OCI-LY1 (cell line): Measurements from ENCODE around the gene ADARB2.
A peak's percentile ranks its signal among the peaks of the same experiment; 100 is the strongest.
"Not testable (repeated sequence)": the region's sequence is repeated elsewhere in the genome, so short reads cannot be mapped to it uniquely, and the experiment has no call there.

Experiments
- H2AFZ ChIP-seq: fragments of 200-600 bp; sonication (generic), shearing (Covaris generic); 2 replicates; pipeline ENCODE4 v1.6.0; 2014; ENCODE audit warnings: antibody characterized with exemption, mild to moderate bottlenecking, low read length
- H3F3A ChIP-seq: fragments of 200-600 bp; sonication (generic), shearing (Covaris generic); 2 replicates; pipeline ENCODE4 v1.6.0; 2014; ENCODE audit warnings: mild to moderate bottlenecking, antibody characterized with exemption, low read length, moderate library complexity; ENCODE audit not compliant: insufficient read depth
- H3K27ac ChIP-seq: fragments of 200-600 bp; sonication (generic); 2 replicates; pipeline ENCODE4 v1.5.1; 2014; ENCODE audit warnings: low read length, mixed run types, mild to moderate bottlenecking, low read depth; ENCODE audit not compliant: poor library complexity, severe bottlenecking
- H3K27me3 ChIP-seq: fragments of 200-600 bp; sonication (generic); 2 replicates; pipeline ENCODE4 v1.6.0; 2014; ENCODE audit warnings: antibody characterized with exemption, mild to moderate bottlenecking, low read length, moderate library complexity; ENCODE audit not compliant: insufficient read depth
- H3K36me3 ChIP-seq: fragments of 200-600 bp; sonication (generic); 2 replicates; pipeline ENCODE4 v1.6.1; 2014; ENCODE audit warnings: mild to moderate bottlenecking, antibody characterized with exemption, low read length, moderate library complexity, mixed read lengths; ENCODE audit not compliant: insufficient read depth
- H3K4me1 ChIP-seq: fragments of 200-600 bp; sonication (generic); 2 replicates; pipeline ENCODE4 v1.5.1; 2014; ENCODE audit warnings: mild to moderate bottlenecking, low read length, moderate library complexity; ENCODE audit not compliant: insufficient read depth, severe bottlenecking
- H3K4me2 ChIP-seq: fragments of 200-600 bp; sonication (generic), shearing (Covaris generic); 2 replicates; pipeline ENCODE4 v1.6.1; 2014; ENCODE audit warnings: low read length
- H3K4me3 ChIP-seq: fragments of 200-600 bp; sonication (generic); 2 replicates; pipeline ENCODE4 v1.5.1; 2014; ENCODE audit warnings: low read length, low read depth, mild to moderate bottlenecking, mixed read lengths; ENCODE audit not compliant: poor library complexity, severe bottlenecking
- H3K79me2 ChIP-seq: fragments of 200-600 bp; shearing (Covaris generic); 2 replicates; pipeline ENCODE4 v1.6.1; 2016; ENCODE audit warnings: mixed run types, low read length, mixed read lengths; ENCODE audit not compliant: insufficient read depth
- H3K9ac ChIP-seq: fragments of 200-600 bp; sonication (generic), shearing (Covaris generic); 2 replicates; pipeline ENCODE4 v1.6.1; 2014; ENCODE audit warnings: mild to moderate bottlenecking, low read length, mixed read lengths
- H3K9me2 ChIP-seq: fragments of 200-600 bp; sonication (generic), shearing (Covaris generic); 2 replicates; pipeline ENCODE4 v1.6.1; 2014; ENCODE audit warnings: low read depth, mild to moderate bottlenecking, low read length, mixed read lengths
- H3K9me3 ChIP-seq: fragments of 200-600 bp; shearing (Covaris generic); 2 replicates; pipeline ENCODE4 v1.6.1; 2014; ENCODE audit warnings: low read length, mixed read lengths
- H4K20me1 ChIP-seq: fragments of 200-600 bp; sonication (generic), shearing (Covaris generic); 2 replicates; pipeline ENCODE4 v1.6.0; 2016; ENCODE audit warnings: mild to moderate bottlenecking, low read length; ENCODE audit not compliant: insufficient read depth
- EZH2 ChIP-seq: fragments of 200-600 bp; sonication (generic), shearing (Covaris generic); IDR thresholded peaks from 2 replicates; pipeline ENCODE4 v1.8.0; 2017; ENCODE audit warnings: borderline replicate concordance, mixed run types, mild to moderate bottlenecking, antibody characterized with exemption, low read length, moderate library complexity, mixed read lengths
- TF ChIP-seq, protein P1 (sequence below): fragments of 200-600 bp; sonication (generic), shearing (Covaris generic); IDR thresholded peaks from 2 replicates; pipeline ENCODE4 v1.5.1; 2017; ENCODE audit warnings: mild to moderate bottlenecking, antibody characterized with exemption, low read length, moderate library complexity, mixed read lengths

The ADARB2 gene

GRCh38 chr10:1461016-1461415, 276.3 kb downstream of the ADARB2 start:
- no peaks in the 10 kb centered on the region for H3K79me2 ChIP-seq
- no peaks in the 10 kb centered on the region for H3K9me2 ChIP-seq
- no peak overlapping the region for H3K4me3 ChIP-seq
- peak overlapping the region; percentile 94 for H3K27ac ChIP-seq
- no peaks in the 10 kb centered on the region for H4K20me1 ChIP-seq
- no peaks in the 10 kb centered on the region; the same call in 1 of the 2 replicates for H3K36me3 ChIP-seq
- 0 out of 2 replicates have a peak overlapping the region, but pooled peaks have one; percentile 44 for H2AFZ ChIP-seq
- no peak overlapping the region for H3K4me2 ChIP-seq
- 0 out of 2 replicates have a peak, but pooled peaks cover 4% of the 10 kb centered on the region for H3K9me3 ChIP-seq
- peaks cover 53% of the 10 kb centered on the region for H3K4me1 ChIP-seq
- TF ChIP-seq, protein P1, sequence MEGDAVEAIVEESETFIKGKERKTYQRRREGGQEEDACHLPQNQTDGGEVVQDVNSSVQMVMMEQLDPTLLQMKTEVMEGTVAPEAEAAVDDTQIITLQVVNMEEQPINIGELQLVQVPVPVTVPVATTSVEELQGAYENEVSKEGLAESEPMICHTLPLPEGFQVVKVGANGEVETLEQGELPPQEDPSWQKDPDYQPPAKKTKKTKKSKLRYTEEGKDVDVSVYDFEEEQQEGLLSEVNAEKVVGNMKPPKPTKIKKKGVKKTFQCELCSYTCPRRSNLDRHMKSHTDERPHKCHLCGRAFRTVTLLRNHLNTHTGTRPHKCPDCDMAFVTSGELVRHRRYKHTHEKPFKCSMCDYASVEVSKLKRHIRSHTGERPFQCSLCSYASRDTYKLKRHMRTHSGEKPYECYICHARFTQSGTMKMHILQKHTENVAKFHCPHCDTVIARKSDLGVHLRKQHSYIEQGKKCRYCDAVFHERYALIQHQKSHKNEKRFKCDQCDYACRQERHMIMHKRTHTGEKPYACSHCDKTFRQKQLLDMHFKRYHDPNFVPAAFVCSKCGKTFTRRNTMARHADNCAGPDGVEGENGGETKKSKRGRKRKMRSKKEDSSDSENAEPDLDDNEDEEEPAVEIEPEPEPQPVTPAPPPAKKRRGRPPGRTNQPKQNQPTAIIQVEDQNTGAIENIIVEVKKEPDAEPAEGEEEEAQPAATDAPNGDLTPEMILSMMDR, result no peak
- TF ChIP-seq EZH2, result no peak
- no peaks in the 10 kb centered on the region; the same call in 1 of the 2 replicates for H3F3A ChIP-seq
- H3K27me3 ChIP-seq, result no peaks in the 10 kb centered on the region
- H3K9ac ChIP-seq, result peak overlapping the region; percentile 27; the same call in 1 of the 2 replicates

DNA sequence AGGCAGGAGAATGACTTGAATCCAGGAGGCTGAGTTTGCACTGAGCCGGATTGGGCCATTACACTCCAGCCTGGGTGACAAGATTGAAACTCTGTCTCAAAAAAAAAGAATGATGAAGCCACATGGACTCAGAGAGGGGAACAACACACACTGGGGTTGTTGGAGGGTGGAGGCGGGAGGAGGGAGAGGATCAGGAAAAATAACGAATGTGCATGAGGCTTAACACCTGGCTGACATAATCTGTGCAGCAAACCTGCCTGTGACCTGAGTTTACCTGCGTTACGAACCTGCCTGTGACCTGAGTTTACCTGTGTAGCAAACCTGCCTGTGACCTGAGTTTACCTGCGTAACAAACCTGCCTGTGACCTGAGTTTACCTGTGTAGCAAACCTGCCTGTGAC, 277.7 kb downstream of the ADARB2 start:
- not testable (repeated sequence) for H3K4me2 ChIP-seq, H3K4me3 ChIP-seq, H3K27me3 ChIP-seq, H4K20me1 ChIP-seq, H3K79me2 ChIP-seq, H3K9ac ChIP-seq, H2AFZ ChIP-seq, H3F3A ChIP-seq, H3K36me3 ChIP-seq, H3K9me2 ChIP-seq, H3K27ac ChIP-seq, H3K9me3 ChIP-seq
- H3K4me1 ChIP-seq, result peaks cover 53% of the 10 kb centered on the region

DNA sequence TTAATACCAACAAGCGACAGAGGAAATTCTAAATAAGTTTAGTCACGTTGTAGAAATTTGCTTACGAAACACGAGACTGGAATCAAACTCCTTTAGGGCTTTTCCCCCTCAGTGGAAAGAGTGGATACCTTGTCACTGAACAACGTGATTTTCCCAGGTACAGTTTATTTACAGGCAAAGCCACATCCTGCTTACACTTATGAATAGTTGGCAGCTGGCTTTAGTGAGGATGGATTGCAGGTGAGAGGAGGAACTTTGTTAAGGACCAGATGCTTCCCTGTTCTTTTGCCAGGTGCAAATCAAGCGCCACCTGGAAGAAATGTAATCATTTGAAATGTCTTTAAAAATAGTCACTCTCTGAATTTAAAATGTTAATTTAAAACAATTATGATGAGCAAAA, 282.4 kb downstream of the ADARB2 start:
- peak overlapping the region; percentile 93 for H3K27ac ChIP-seq
- no peaks in the 10 kb centered on the region for H4K20me1 ChIP-seq
- no peak overlapping the region for H2AFZ ChIP-seq
- no peaks in the 10 kb centered on the region for H3K79me2 ChIP-seq
- peaks cover 37% of the 10 kb centered on the region for H3K4me1 ChIP-seq
- H3K9me3 ChIP-seq, result 0 out of 2 replicates have a peak, but pooled peaks cover 4% of the 10 kb centered on the region
- H3K27me3 ChIP-seq, result no peaks in the 10 kb centered on the region
- no peaks in the 10 kb centered on the region for H3K9me2 ChIP-seq
- peak overlapping the region; percentile 28 for H3K4me3 ChIP-seq
- TF ChIP-seq, protein P1, result no peak
- TF ChIP-seq EZH2, result no peak
- H3K36me3 ChIP-seq, result no peaks in the 10 kb centered on the region; the same call in 1 of the 2 replicates
- H3F3A ChIP-seq, result 0 out of 2 replicates have a peak, but pooled peaks cover 2% of the 10 kb centered on the region
- H3K9ac ChIP-seq, result peak overlapping the region; percentile 49
- peak overlapping the region; percentile 55 for H3K4me2 ChIP-seq

DNA sequence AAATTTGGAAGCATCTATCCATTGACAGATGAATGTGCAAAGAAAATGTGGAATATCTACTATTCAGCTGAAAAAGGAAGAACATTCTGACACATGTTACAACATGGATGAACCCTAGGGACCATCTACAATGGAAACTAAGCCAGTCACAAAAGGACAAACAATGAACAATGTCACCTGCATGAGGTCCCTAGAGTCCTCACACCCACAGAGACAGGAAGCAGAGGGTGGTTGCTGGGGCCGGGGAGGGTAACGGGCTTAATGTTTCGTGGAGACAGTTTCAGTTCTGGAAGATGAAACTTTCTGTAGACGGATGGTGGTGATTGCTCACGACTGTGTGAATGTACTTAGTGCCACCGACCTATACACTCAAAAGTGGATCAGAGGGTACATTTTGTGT, 282.9 kb downstream of the ADARB2 start:
- TF ChIP-seq, protein P1, result no peak
- TF ChIP-seq EZH2, result no peak
- Histone ChIP-seq H2AFZ (no peak overlapping the region), H3K9ac (peak overlapping the region; percentile 49), H4K20me1 (no peaks in the 10 kb centered on the region), H3K9me2 (no peaks in the 10 kb centered on the region), H3K36me3 (no peaks in the 10 kb centered on the region; the same call in 1 of the 2 replicates), H3K9me3 (0 out of 2 replicates have a peak, but pooled peaks cover 4% of the 10 kb centered on the region), H3K4me2 (peak overlapping the region; percentile 55), H3K4me3 (peak overlapping the region; percentile 28), H3K27me3 (no peaks in the 10 kb centered on the region), H3K27ac (peak overlapping the region; percentile 93), H3K79me2 (no peaks in the 10 kb centered on the region), H3F3A (0 out of 2 replicates have a peak, but pooled peaks cover 2% of the 10 kb centered on the region), H3K4me1 (peaks cover 37% of the 10 kb centered on the region)
